Vagina (tissue), 2 donors: ENCODE data around the gene FOXF1. TPM values are rescaled to one million over a fixed set of nuclear protein-coding genes. Genes with fewer than 3 reads are reported as not detected.

Experiments used
- DNase-seq, 2 donors: peaks; one replicate each; pipeline ENCODE4 v3.0.0-alpha.2; 2017; ENCODE audit errors: extremely low spot score in 2 of 2
- H3K27ac ChIP-seq: fragments of 200-600 bp; sonication (generic); one replicate; pipeline ENCODE4 v1.5.1; 2019
- H3K27me3 ChIP-seq: fragments of 200-600 bp; sonication (generic); one replicate; pipeline ENCODE4 v1.5.1; 2019
- H3K36me3 ChIP-seq, 2 donors: fragments of 200-600 bp; sonication (generic); one replicate each; pipeline ENCODE4 v1.5.1; 2017 to 2019
- H3K4me1 ChIP-seq: fragments of 200-600 bp; sonication (generic); one replicate; pipeline ENCODE4 v1.5.1; 2019
- H3K4me3 ChIP-seq, 2 donors: fragments of 200-600 bp; sonication (generic); 1 replicate in 1 of 2; 2 replicates in 1 of 2; pipeline ENCODE4 v1.5.1; 2016 to 2019
- H3K9me3 ChIP-seq: fragments of 200-600 bp; sonication (generic); one replicate; pipeline ENCODE4 v1.5.1; 2019
- POLR2A ChIP-seq, 2 donors: fragments of 450-650 bp; IDR thresholded peaks; one replicate each; pipeline ENCODE4 v1.6.1; 2017; ENCODE audit warnings: antibody characterized with exemption in 2 of 2, mild to moderate bottlenecking in 2 of 2, moderate library complexity in 2 of 2
- POLR2AphosphoS5 ChIP-seq, 2 donors: sonication (generic); formaldehyde crosslinking; IDR thresholded peaks; one replicate each; pipeline ENCODE4 v1.9.0; 2017; ENCODE audit warnings: antibody characterized with exemption in 2 of 2, mild to moderate bottlenecking in 2 of 2, low read depth in 1 of 2; ENCODE audit not compliant: insufficient read depth in 1 of 2
- intact Hi-C: fragments of 100-400 bp; cut with DNase I; formaldehyde crosslinking; loops from one replicate; pipeline ENCODE4 v1.15.1; 2023
- total RNA-seq: library from RNA; depleted of rRNA; stranded (reverse); fragments of >200 nt; gene quantifications from one replicate; pipeline ENCODE4 v1.2.3, GENCODE V29; 2016
- TF ChIP-seq, protein P1 (sequence below), 3 experiments: fragments of 450-650 bp in 2 of 3; fragments of 200-600 bp in 1 of 3; sonication (generic) in 1 of 3; IDR thresholded peaks; one replicate each; pipeline ENCODE4 v1.5.1; 2017 to 2019; ENCODE audit warnings: antibody characterized with exemption in 3 of 3, mild to moderate bottlenecking in 2 of 3, moderate library complexity in 2 of 3

Gene FOXF1
- total RNA-seq, 1 donor from 2014 or later: 26.0 TPM

DNA sequence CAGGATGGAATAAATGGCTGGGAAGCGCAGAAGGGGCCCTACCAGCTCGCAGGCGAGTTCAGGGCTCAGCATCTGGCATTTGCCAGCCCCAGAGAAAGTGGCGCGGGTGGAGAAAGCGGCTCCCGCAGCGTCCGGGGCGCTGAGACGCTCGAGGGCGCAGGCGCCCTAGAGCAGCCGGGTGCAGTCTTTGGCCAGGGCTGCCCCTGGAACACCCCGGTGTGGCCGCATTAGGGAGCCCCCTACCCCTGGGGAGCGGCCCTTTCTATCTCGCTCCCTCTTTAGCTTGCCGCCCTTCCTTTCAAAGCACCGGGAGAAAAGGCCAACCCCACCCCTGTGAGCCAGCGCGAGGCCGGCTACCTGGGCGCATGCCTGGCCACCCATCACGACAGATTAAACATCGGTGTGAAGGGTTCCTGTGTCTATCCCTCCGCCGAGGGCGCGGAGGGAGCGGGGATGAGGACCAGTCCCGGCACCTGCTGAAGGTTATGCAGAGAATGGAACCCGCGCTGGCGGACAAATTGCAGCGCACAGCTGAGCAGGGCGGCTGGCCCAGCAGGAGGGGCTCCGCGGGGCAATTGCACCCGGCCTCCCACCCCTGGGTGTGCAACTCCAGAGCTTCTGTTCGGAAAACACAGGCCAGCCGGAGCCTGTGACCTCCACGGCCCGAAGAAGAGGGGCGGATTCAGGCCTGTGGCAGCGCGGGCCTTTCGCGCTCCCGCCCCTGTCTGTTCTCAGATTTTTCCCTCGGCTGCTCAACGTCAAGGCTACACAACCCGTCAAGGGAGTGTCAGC lies 15.6 kb upstream of the FOXF1 start:
- Histone ChIP-seq H3K4me1 (peaks cover 31% of the 10 kb centered on the region), H3K27ac (no peak overlapping the region), H3K4me3 (no peak overlapping the region), H3K9me3 (no peaks in the 10 kb centered on the region), H3K27me3 (peaks cover 23% of the 10 kb centered on the region), H3K36me3 (no peaks in the 10 kb centered on the region)
- TF ChIP-seq POLR2A (IDR thresholded peaks at IDR 0.05) (no peak), POLR2AphosphoS5 (IDR thresholded peaks at IDR 0.05; ENCODE audit: insufficient read depth in 1 of 2, low read depth in 1 of 2) (no peak)
- TF ChIP-seq, protein P1, sequence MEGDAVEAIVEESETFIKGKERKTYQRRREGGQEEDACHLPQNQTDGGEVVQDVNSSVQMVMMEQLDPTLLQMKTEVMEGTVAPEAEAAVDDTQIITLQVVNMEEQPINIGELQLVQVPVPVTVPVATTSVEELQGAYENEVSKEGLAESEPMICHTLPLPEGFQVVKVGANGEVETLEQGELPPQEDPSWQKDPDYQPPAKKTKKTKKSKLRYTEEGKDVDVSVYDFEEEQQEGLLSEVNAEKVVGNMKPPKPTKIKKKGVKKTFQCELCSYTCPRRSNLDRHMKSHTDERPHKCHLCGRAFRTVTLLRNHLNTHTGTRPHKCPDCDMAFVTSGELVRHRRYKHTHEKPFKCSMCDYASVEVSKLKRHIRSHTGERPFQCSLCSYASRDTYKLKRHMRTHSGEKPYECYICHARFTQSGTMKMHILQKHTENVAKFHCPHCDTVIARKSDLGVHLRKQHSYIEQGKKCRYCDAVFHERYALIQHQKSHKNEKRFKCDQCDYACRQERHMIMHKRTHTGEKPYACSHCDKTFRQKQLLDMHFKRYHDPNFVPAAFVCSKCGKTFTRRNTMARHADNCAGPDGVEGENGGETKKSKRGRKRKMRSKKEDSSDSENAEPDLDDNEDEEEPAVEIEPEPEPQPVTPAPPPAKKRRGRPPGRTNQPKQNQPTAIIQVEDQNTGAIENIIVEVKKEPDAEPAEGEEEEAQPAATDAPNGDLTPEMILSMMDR (IDR thresholded peaks at IDR 0.05): no peak
- no peak for DNase-seq
- intact Hi-C loops: no loop called here

GRCh38 chr16:86495357-86495701 lies 15.0 kb upstream of the FOXF1 start:
- intact Hi-C loops: no loop called here
- DNase-seq: no peak
- no peaks in the 10 kb centered on the region for H3K9me3 ChIP-seq
- TF ChIP-seq POLR2A (IDR thresholded peaks at IDR 0.05) (no peak), POLR2AphosphoS5 (IDR thresholded peaks at IDR 0.05; ENCODE audit: insufficient read depth in 1 of 2, low read depth in 1 of 2) (no peak)
- TF ChIP-seq, protein P1 (IDR thresholded peaks at IDR 0.05): no peak
- H3K27me3 ChIP-seq: peaks cover 23% of the 10 kb centered on the region
- no peaks in the 10 kb centered on the region for H3K36me3 ChIP-seq
- H3K4me1 ChIP-seq: peaks cover 31% of the 10 kb centered on the region
- no peak overlapping the region for H3K4me3 ChIP-seq
- no peak overlapping the region for H3K27ac ChIP-seq

DNA sequence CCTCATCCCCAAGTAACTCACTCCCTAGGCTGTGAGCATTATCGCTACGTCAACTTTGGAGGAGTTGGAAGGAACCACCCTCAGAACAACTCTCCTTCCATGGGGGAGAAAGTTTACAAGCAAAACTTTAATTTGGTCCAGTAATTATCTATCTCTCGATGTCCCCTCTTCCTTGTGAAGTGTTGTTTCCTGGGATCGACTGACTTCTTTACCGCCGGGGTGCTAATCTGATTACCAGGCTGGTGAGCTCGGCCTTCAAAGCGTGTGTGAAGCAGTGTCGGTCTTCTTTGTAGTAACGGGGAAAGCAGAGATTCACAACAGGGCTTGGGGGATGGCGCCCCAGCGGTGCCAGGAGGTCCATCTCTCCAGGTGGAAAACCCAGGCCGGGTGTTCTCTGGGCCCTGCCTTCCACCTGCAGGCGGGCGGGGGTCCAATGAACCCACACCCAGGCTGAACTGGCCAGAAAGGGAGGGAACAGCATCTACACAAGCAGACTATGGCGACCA lies 14.5 kb upstream of the FOXF1 start:
- intact Hi-C loops: no loop called here
- Histone ChIP-seq H3K9me3 (no peaks in the 10 kb centered on the region), H3K27me3 (peaks cover 23% of the 10 kb centered on the region), H3K27ac (no peak overlapping the region), H3K4me3 (no peak overlapping the region), H3K36me3 (no peaks in the 10 kb centered on the region), H3K4me1 (peaks cover 31% of the 10 kb centered on the region)
- no peak for DNase-seq
- TF ChIP-seq, protein P1 (IDR thresholded peaks at IDR 0.05): no peak
- TF ChIP-seq POLR2AphosphoS5 (IDR thresholded peaks at IDR 0.05; ENCODE audit: insufficient read depth in 1 of 2, low read depth in 1 of 2) (no peak), POLR2A (IDR thresholded peaks at IDR 0.05) (no peak)

DNA sequence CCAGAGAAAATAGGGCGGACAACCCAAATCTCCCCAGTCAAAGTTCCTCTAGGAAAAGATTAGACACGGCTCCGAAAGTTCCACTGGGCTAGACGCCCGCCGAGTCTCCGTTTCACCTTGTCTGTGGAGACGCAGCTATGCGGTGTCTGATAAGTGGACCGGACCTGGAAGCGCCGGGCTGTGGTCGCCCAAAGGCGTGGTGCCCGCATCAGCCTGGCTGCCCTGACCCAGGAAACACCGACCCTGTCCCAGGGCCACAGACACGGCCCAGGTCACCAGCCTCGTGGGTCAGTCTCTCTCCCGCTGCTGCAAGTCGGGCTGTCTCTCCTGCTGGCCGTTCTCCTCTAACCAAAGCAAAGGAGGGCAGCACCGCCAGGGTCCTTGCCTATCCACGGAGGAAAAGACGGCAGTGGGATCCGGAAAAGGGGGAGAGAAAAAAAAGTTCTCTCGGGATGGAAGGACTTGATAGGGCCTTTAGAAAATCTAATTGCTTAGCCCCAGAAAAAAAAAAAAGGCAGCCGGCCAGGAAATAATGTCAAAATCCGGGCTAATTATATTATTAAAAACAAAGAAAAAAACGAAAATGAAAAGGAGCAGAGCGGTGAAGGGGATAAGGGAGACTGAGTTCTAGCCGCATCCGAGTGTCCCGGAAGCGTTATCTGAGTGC lies 13.9 kb upstream of the FOXF1 start:
- no peak overlapping the region for H3K27ac ChIP-seq

More for the DNA sequence above, 13.9 kb upstream of the FOXF1 start:
- Histone ChIP-seq H3K27me3 (peaks cover 23% of the 10 kb centered on the region), H3K9me3 (no peaks in the 10 kb centered on the region), H3K36me3 (no peaks in the 10 kb centered on the region), H3K4me3 (no peak overlapping the region), H3K4me1 (peaks cover 26% of the 10 kb centered on the region)
- TF ChIP-seq, protein P1 (IDR thresholded peaks at IDR 0.05): no peak
- no peak for TF ChIP-seq POLR2A (IDR thresholded peaks at IDR 0.05)
- no peak for TF ChIP-seq POLR2AphosphoS5 (IDR thresholded peaks at IDR 0.05; ENCODE audit: insufficient read depth in 1 of 2, low read depth in 1 of 2)
- intact Hi-C loops: no loop called here
- no peak for DNase-seq
